Endothelial cell of umbilical vein (primary cell): ENCODE results near the gene RSKR. TPM values are rescaled to one million over a fixed set of nuclear protein-coding genes. Genes with fewer than 3 reads are reported as not detected.

ENCODE experiments used
- BruUV-seq: library from RNA; stranded (reverse); fragments of 400-500 nt; replicated peaks from 2 replicates; lab custom pipeline; 2021; lab: Mats Ljungman, UMichigan
- CTCF ChIA-PET: fragments of 300-600, 350-600 bp; sonication (Branson Sonifier 250); formaldehyde crosslinking; loops from one replicate; lab custom pipeline; 2021; ENCODE audit warnings: antibody characterized with exemption, inconsistent platforms; lab: Charles Lee
- POLR2A ChIA-PET: fragments of 300-600, 350-600 bp; sonication (Branson Sonifier 250); formaldehyde crosslinking; loops from one replicate; lab custom pipeline; 2021; ENCODE audit warnings: antibody characterized with exemption, inconsistent platforms; lab: Charles Lee
- DNase-seq: peaks from one replicate; pipeline ENCODE4 v3.0.0-alpha.2; 2011; ENCODE audit warnings: low read depth, low spot score
- FAIRE-seq: peaks from 2 replicates; lab custom pipeline; 2011; peaks lifted over from hg19 to GRCh38; lab: Jason Lieb, UNC
- H2AFZ ChIP-seq: 2 replicates; pipeline ENCODE4 v1.6.0; 2012; ENCODE audit warnings: low read depth, low read length, control low read depth, inconsistent platforms
- H3K27ac ChIP-seq: 2 replicates; pipeline ENCODE4 v1.5.1; 2011; ENCODE audit warnings: low read depth, mild to moderate bottlenecking, control low read depth, low read length, moderate library complexity; ENCODE audit not compliant: insufficient read depth
- H3K27me3 ChIP-seq, 2 experiments: 2 replicates each; pipeline versions ENCODE4 v1.6.0 to v1.6.1; 2011; ENCODE audit warnings: low read length in 2 of 2, mixed read lengths in 1 of 2; ENCODE audit not compliant: control insufficient read depth in 2 of 2, insufficient read depth in 2 of 2
- H3K36me3 ChIP-seq, 2 experiments: 2 replicates in 1 of 2; 3 replicates in 1 of 2; pipeline ENCODE4 v1.5.1; 2011; ENCODE audit warnings: low read length in 2 of 2, mild to moderate bottlenecking in 1 of 2, moderate library complexity in 1 of 2; ENCODE audit not compliant: control insufficient read depth in 2 of 2, insufficient read depth in 2 of 2; ENCODE audit errors: extremely low read depth in 1 of 2
- H3K4me1 ChIP-seq: 3 replicates; pipeline ENCODE4 v1.5.1; 2011; ENCODE audit warnings: mild to moderate bottlenecking, low read length; ENCODE audit not compliant: control insufficient read depth, insufficient read depth; ENCODE audit errors: extremely low read depth
- H3K4me2 ChIP-seq: 2 replicates; pipeline ENCODE4 v1.6.1; 2011; ENCODE audit warnings: low read length, control low read depth, mixed read lengths; ENCODE audit not compliant: insufficient read depth
- H3K4me3 ChIP-seq, 3 experiments: fragments of 200-600 bp in 1 of 3; sonication (generic), shearing (Covaris generic) in 1 of 3; replicated peaks in 1 of 3; 2 replicates each; pipeline ENCODE4 v1.5.1; 2011 to 2016; ENCODE audit warnings: control low read depth in 3 of 3, low read length in 3 of 3, mild to moderate bottlenecking in 2 of 3, inconsistent platforms in 1 of 3, low read depth in 1 of 3, moderate library complexity in 1 of 3; ENCODE audit not compliant: insufficient read depth in 1 of 3
- H3K79me2 ChIP-seq: 2 replicates; pipeline ENCODE4 v1.6.0; 2012; ENCODE audit warnings: low read length, inconsistent platforms; ENCODE audit not compliant: control insufficient read depth, insufficient read depth
- H3K9ac ChIP-seq: replicated peaks from 2 replicates; pipeline ENCODE3; 2011; ENCODE audit warnings: low read length, control low read depth; ENCODE audit not compliant: insufficient read depth; ENCODE audit errors: extremely low read depth
- H3K9me1 ChIP-seq: replicated peaks from 3 replicates; pipeline ENCODE4 v1.6.0; 2011; ENCODE audit warnings: mild to moderate bottlenecking, low read length; ENCODE audit not compliant: control insufficient read depth, insufficient read depth; ENCODE audit errors: extremely low read depth
- H3K9me3 ChIP-seq: replicated peaks from 2 replicates; pipeline ENCODE4 v1.5.1; 2012; ENCODE audit warnings: low read length, inconsistent platforms; ENCODE audit not compliant: control insufficient read depth, insufficient read depth
- H4K20me1 ChIP-seq: replicated peaks from 2 replicates; pipeline ENCODE3; 2011; ENCODE audit warnings: mild to moderate bottlenecking, low read length; ENCODE audit not compliant: control insufficient read depth, insufficient read depth; ENCODE audit errors: extremely low read depth
- CTCF ChIP-seq, 2 donors: IDR thresholded peaks; 1 replicate in 1 of 2; 2 replicates in 1 of 2; pipeline ENCODE4 v1.5.1; 2011; ENCODE audit warnings: low read length in 2 of 2, mild to moderate bottlenecking in 2 of 2, moderate library complexity in 2 of 2, control low read depth in 1 of 2, inconsistent platforms in 1 of 2, low read depth in 1 of 2; ENCODE audit not compliant: insufficient read depth in 1 of 2; ENCODE audit errors: extremely low read depth in 1 of 2
- EZH2 ChIP-seq: IDR thresholded peaks from 2 replicates; pipeline ENCODE4 v1.6.1; 2012; ENCODE audit warnings: borderline replicate concordance, low read depth, mild to moderate bottlenecking, moderate library complexity, low read length, inconsistent platforms; ENCODE audit not compliant: severe bottlenecking
- FOS ChIP-seq: IDR thresholded peaks from 2 replicates; pipeline ENCODE4 v1.6.1; 2011; ENCODE audit warnings: mild to moderate bottlenecking, low read length, moderate library complexity, borderline replicate concordance; ENCODE audit not compliant: insufficient read depth
- GATA2 ChIP-seq: IDR thresholded peaks from 2 replicates; pipeline ENCODE4 v1.7.0; 2011; ENCODE audit warnings: low read depth, mild to moderate bottlenecking, moderate library complexity, mixed read lengths, low read length; ENCODE audit not compliant: insufficient read length, insufficient read depth
- JUN ChIP-seq: IDR thresholded peaks from 2 replicates; pipeline ENCODE4 v1.6.1; 2011; ENCODE audit warnings: borderline replicate concordance, low read depth; ENCODE audit not compliant: insufficient read length, insufficient read depth
- MAX ChIP-seq: IDR thresholded peaks from 2 replicates; pipeline ENCODE4 v1.6.1; 2011; ENCODE audit not compliant: insufficient read depth, insufficient read length
- MYC ChIP-seq: IDR thresholded peaks from one replicate; pipeline ENCODE4 v1.6.1; 2011; ENCODE audit warnings: mild to moderate bottlenecking, low read depth, low read length
- POLR2A ChIP-seq: IDR thresholded peaks from 2 replicates; pipeline ENCODE4 v1.6.1; 2012; ENCODE audit warnings: low read depth, mild to moderate bottlenecking, control low read depth, low read length
- POLR2AphosphoS5 ChIP-seq: IDR thresholded peaks from 2 replicates; pipeline ENCODE4 v1.6.1; 2012; ENCODE audit warnings: low read depth, mild to moderate bottlenecking, control low read depth, low read length, moderate library complexity; ENCODE audit not compliant: insufficient read depth
- dilution Hi-C: fragments of 300-500 bp; cut with MboI; formaldehyde crosslinking; loops from one replicate; pipeline ENCODE4 v1.15.0; 2019; ENCODE audit warnings: low sequenced_read_pairs; ENCODE audit not compliant: extremely low pct_ligation_motif_present
- intact Hi-C: fragments of 100-400 bp; cut with micrococcal nuclease; formaldehyde crosslinking; loops from one replicate; pipeline ENCODE4 v1.10.0; 2022
- polyA plus RNA-seq, 4 experiments: library from polyadenylated mRNA; depleted of rRNA in 3 of 4; stranded (reverse) in 3 of 4; unstranded in 1 of 4; fragments of >200 nt; gene quantifications; 2 replicates each; pipeline versions ENCODE4 v1.2.1 to v1.2.3, GENCODE V29; 2011 to 2012; ENCODE audit warnings: missing spikeins in 1 of 4
- total RNA-seq: library from RNA; stranded (reverse); gene quantifications from 2 replicates; pipeline ENCODE4 v1.2.3, GENCODE V29; 2021

Gene RSKR
- total and polyA plus RNA-seq, 2 donors (not counting 3 experiments of a cell fraction or from before 2014, with no cell fraction given): 10.0 to 19.9 TPM

DNA sequence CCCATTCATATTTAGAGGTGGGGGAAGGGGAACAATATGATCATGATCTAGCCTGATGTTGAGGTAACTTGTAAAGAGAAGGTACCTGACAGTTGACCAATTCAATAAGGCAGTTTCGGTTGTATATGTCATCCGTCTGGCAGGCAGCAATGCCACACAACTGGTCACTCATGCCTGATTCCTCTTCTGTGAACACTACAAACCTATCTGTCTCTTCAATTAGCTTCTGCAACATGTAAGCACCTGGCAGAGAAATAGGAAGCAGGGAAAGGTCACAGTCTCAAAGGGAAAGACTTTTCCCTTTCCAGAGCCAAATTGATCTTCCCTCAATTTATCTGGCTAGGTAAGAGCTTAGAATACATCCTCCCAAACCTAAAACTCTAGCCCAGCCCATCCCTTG lies 10.2 kb upstream of the RSKR start:
- TF ChIP-seq MYC (no peak), MAX (no peak), CTCF (IDR thresholded peaks at IDR 0.05; ENCODE audit: extremely low read depth in 1 of 2, insufficient read depth in 1 of 2, low read depth in 1 of 2, low read length in 2 of 2) (no peak), POLR2A (no peak), POLR2AphosphoS5 (no peak), JUN (no peak)
- intact Hi-C loops: no loop called here
- Histone ChIP-seq H4K20me1 (no peaks in the 10 kb centered on the region), H3K9me1 (no peaks in the 10 kb centered on the region), H2AFZ (no peak overlapping the region), H3K27ac (no peak overlapping the region), H3K9ac (no peak overlapping the region), H3K9me3 (no peaks in the 10 kb centered on the region), H3K36me3 (peaks cover 23 to 52% of the 10 kb centered on the region in 2 experiments), H3K4me2 (no peak overlapping the region), H3K4me3 (no peak overlapping the region), H3K79me2 (no peaks in the 10 kb centered on the region), H3K27me3 (no peaks in the 10 kb centered on the region), H3K4me1 (no peaks in the 10 kb centered on the region)
- BruUV-seq: no TSS peak
- dilution Hi-C loops: no loop called here
- DNase-seq (no peak), FAIRE-seq (no peak)
- ChIA-PET CTCF (no interaction called here), POLR2A (no interaction called here)

DNA sequence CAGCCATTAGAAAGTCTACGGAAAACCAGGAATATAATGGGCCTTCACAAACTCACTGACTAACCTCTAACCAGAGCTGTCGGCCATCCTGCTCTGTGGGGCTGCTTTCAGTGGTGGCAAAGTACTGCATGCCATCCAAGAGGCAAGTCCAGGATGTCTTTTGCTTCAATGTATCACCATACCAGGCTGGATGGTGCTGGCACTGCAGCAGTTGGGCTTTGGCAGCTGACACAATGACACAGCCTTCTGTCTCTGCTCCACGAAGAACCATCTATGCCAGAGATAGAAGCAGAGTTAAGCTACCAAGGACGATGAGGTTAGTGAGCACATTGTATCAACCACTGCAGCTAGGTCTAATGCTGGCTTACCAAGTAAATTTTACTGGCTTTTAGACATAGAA lies 9.7 kb upstream of the RSKR start:
- CTCF ChIA-PET: interaction anchor here (1.1 to 3.8 kb wide), 2 partner anchors 11 to 20 kb away, joined by 3 to 21 read pairs; no protein-coding TSS in a partner anchor
- H2AFZ ChIP-seq: no peak overlapping the region
- H3K9me3 ChIP-seq: no peaks in the 10 kb centered on the region
- H3K9me1 ChIP-seq: no peaks in the 10 kb centered on the region
- peaks cover 25 to 55% of the 10 kb centered on the region in 2 experiments for H3K36me3 ChIP-seq
- intact Hi-C loops: no loop called here
- H4K20me1 ChIP-seq: no peaks in the 10 kb centered on the region
- POLR2A ChIA-PET: interaction anchor here (0.5 kb wide), 1 partner anchor 34 kb away, joined by 3 read pairs; no protein-coding TSS in a partner anchor
- dilution Hi-C loops: no loop called here
- no peaks in the 10 kb centered on the region for H3K27me3 ChIP-seq
- no peak overlapping the region for H3K9ac ChIP-seq
- no peak overlapping the region for H3K4me3 ChIP-seq
- no peaks in the 10 kb centered on the region for H3K4me1 ChIP-seq
- FAIRE-seq (no peak), DNase-seq (no peak)
- no TSS peak for BruUV-seq
- H3K4me2 ChIP-seq: no peak overlapping the region
- no peak overlapping the region for H3K27ac ChIP-seq
- H3K79me2 ChIP-seq: no peaks in the 10 kb centered on the region
- no peak for TF ChIP-seq MAX
- TF ChIP-seq POLR2A: no peak
- no peak for TF ChIP-seq GATA2
- no peak for TF ChIP-seq JUN
- no peak for TF ChIP-seq EZH2
- no peak for TF ChIP-seq POLR2AphosphoS5
- TF ChIP-seq CTCF (IDR thresholded peaks at IDR 0.05; ENCODE audit: extremely low read depth in 1 of 2, insufficient read depth in 1 of 2, low read depth in 1 of 2, low read length in 2 of 2): no peak
- no peak for TF ChIP-seq MYC
- no peak for TF ChIP-seq FOS
